HepG2 (cell line): ENCODE results near the gene MCC. TPM values are rescaled to one million over a fixed set of nuclear protein-coding genes. Genes with fewer than 3 reads are reported as not detected.
A peak's percentile ranks its signal among the peaks of the same experiment; 100 is the strongest.

Experiments
- ATAC-seq: fragments of 200-7000 bp; cut with Tn5 transposase; 3 replicates; pipeline ENCODE4 v1.9.1; 2020; ENCODE audit warnings: mild to moderate bottlenecking, moderate library complexity
- BruUV-seq: library from RNA; stranded (reverse); fragments of 400-500 nt; replicated peaks from 2 replicates; lab custom pipeline; 2021; lab: Mats Ljungman, UMichigan
- CTCF ChIA-PET: fragments of 300-600 bp; formaldehyde crosslinking; extraction: SDS; loops from one replicate; lab custom pipeline; 2021; ENCODE audit warnings: low total read pairs, inconsistent platforms, low intra/inter-chr PET ratio; lab: Yijun Ruan, JAX
- POLR2A ChIA-PET: fragments of 350-600 bp; sonication (Branson Sonifier 250); formaldehyde crosslinking; loops from one replicate; lab custom pipeline; 2020; ENCODE audit warnings: antibody characterized with exemption, inconsistent platforms; lab: Yijun Ruan, JAX
- DNase-seq: peaks from one replicate; pipeline ENCODE4 v3.0.0-alpha.2; 2015; ENCODE audit warnings: low spot score
- FAIRE-seq: peaks from 3 replicates; lab custom pipeline; 2011; peaks lifted over from hg19 to GRCh38; lab: Jason Lieb, UNC
- H2AFZ ChIP-seq: one replicate; pipeline ENCODE4 v1.6.1; 2011; ENCODE audit warnings: low read length, inconsistent platforms
- H3K27ac ChIP-seq: fragments of 300-600 bp; 3 replicates; pipeline ENCODE4 v1.8.0; 2011; ENCODE audit warnings: mixed run types, mild to moderate bottlenecking, mixed read lengths, low read length, inconsistent platforms; ENCODE audit not compliant: insufficient read depth; ENCODE audit errors: extremely low read length
- H3K27me3 ChIP-seq, 2 experiments: fragments of 200-600 bp in 1 of 2; 2 replicates in 1 of 2; 3 replicates in 1 of 2; pipeline versions ENCODE4 v1.6.0 to v1.8.0; 2011; ENCODE audit warnings: low read length in 2 of 2, mild to moderate bottlenecking in 2 of 2, moderate library complexity in 2 of 2, inconsistent platforms in 1 of 2; ENCODE audit not compliant: insufficient read depth in 2 of 2, control insufficient read depth in 1 of 2
- H3K36me3 ChIP-seq, 2 experiments: fragments of 200-600 bp in 1 of 2; replicated peaks in 1 of 2; 2 replicates in 1 of 2; 3 replicates in 1 of 2; pipeline versions ENCODE4 v1.5.1 to v1.8.0; 2011; ENCODE audit warnings: low read length in 2 of 2, inconsistent platforms in 1 of 2; ENCODE audit not compliant: insufficient read depth in 2 of 2, control insufficient read depth in 1 of 2
- H3K4me1 ChIP-seq: 2 replicates; pipeline ENCODE4 v1.5.1; 2012; ENCODE audit warnings: low read length, inconsistent platforms; ENCODE audit not compliant: insufficient read depth
- H3K4me2 ChIP-seq: 2 replicates; pipeline ENCODE4 v1.6.0; 2011; ENCODE audit warnings: low read depth, low read length, inconsistent platforms
- H3K4me3 ChIP-seq, 3 experiments: fragments of 200-600 bp in 1 of 3; sonication (generic), shearing (Covaris generic) in 1 of 3; replicated peaks in 1 of 3; 2 replicates each; pipeline ENCODE4 v1.5.1; 2011 to 2016; ENCODE audit warnings: low read length in 3 of 3, inconsistent platforms in 2 of 3, low read depth in 2 of 3, mild to moderate bottlenecking in 2 of 3, control low read depth in 1 of 3, mixed read lengths in 1 of 3; ENCODE audit not compliant: insufficient read depth in 1 of 3
- H3K79me2 ChIP-seq: one replicate; pipeline ENCODE4 v1.6.1; 2011; ENCODE audit warnings: low read length, inconsistent platforms; ENCODE audit not compliant: insufficient read depth
- H3K9ac ChIP-seq: 2 replicates; pipeline ENCODE4 v1.6.0; 2011; ENCODE audit warnings: mild to moderate bottlenecking, low read depth, low read length, inconsistent platforms; ENCODE audit not compliant: insufficient read depth
- H3K9me3 ChIP-seq: 2 replicates; pipeline ENCODE4 v1.5.1; 2012; ENCODE audit warnings: mild to moderate bottlenecking, low read length
- H4K20me1 ChIP-seq: 2 replicates; pipeline ENCODE4 v1.6.0; 2011; ENCODE audit warnings: inconsistent platforms, mild to moderate bottlenecking, low read length, moderate library complexity; ENCODE audit not compliant: insufficient read depth
- ATF7 ChIP-seq, 2 experiments: fragments of 450-650 bp in 1 of 2; sonication (generic) in 1 of 2; formaldehyde crosslinking in 1 of 2; IDR thresholded peaks; 2 replicates each; pipeline versions ENCODE4 v1.4.0 to v1.6.1; 2016 to 2020; ENCODE audit warnings: antibody characterized with exemption in 1 of 2, mild to moderate bottlenecking in 1 of 2, missing genetic modification reagents in 1 of 2
- BCL6 ChIP-seq: IDR thresholded peaks from 2 replicates; pipeline ENCODE4 v1.6.1; 2016; ENCODE audit warnings: missing genetic modification reagents, missing compliant biosample characterization
- FOXP1 ChIP-seq, 2 experiments: fragments of 450-650 bp in 1 of 2; IDR thresholded peaks; 2 replicates each; pipeline ENCODE4 v1.6.1; 2017 to 2018; ENCODE audit warnings: antibody characterized with exemption in 1 of 2
- KAT8 ChIP-seq: IDR thresholded peaks from 2 replicates; pipeline ENCODE4 v1.6.1; 2016; ENCODE audit warnings: missing genetic modification reagents, missing compliant biosample characterization
- KDM3A ChIP-seq: IDR thresholded peaks from 2 replicates; pipeline ENCODE4 v1.6.1; 2018; ENCODE audit warnings: low read depth, missing compliant biosample characterization
- MIER3 ChIP-seq: IDR thresholded peaks from 2 replicates; pipeline ENCODE4 v1.6.1; 2016; ENCODE audit warnings: missing compliant biosample characterization, borderline replicate concordance
- NCOA2 ChIP-seq: sonication (generic); formaldehyde crosslinking; IDR thresholded peaks from 2 replicates; pipeline ENCODE4 v1.8.0; 2022; ENCODE audit warnings: inconsistent platforms
- RARA ChIP-seq: IDR thresholded peaks from 2 replicates; pipeline ENCODE4 v1.6.1; 2016; ENCODE audit warnings: missing genetic modification reagents, missing compliant biosample characterization
- STAT5B ChIP-seq: sonication (generic); formaldehyde crosslinking; IDR thresholded peaks from 2 replicates; pipeline ENCODE4 v1.4.0; 2020; ENCODE audit warnings: missing genetic modification reagents
- WIZ ChIP-seq: sonication (generic); formaldehyde crosslinking; IDR thresholded peaks from 2 replicates; pipeline ENCODE4 v1.5.1; 2020; ENCODE audit warnings: mild to moderate bottlenecking, missing genetic modification reagents
- ZBTB1 ChIP-seq: sonication (generic); formaldehyde crosslinking; IDR thresholded peaks from 2 replicates; pipeline ENCODE4 v1.4.0; 2020; ENCODE audit warnings: missing genetic modification reagents, borderline replicate concordance
- ZBTB3 ChIP-seq: sonication (generic); formaldehyde crosslinking; IDR thresholded peaks from 2 replicates; pipeline ENCODE4 v1.4.0; 2020; ENCODE audit warnings: low read depth, mild to moderate bottlenecking, moderate library complexity, missing genetic modification reagents, borderline replicate concordance
- ZNF225 ChIP-seq: sonication (generic); formaldehyde crosslinking; IDR thresholded peaks from 2 replicates; pipeline ENCODE4 v1.4.0; 2020; ENCODE audit warnings: mild to moderate bottlenecking, missing genetic modification reagents
- ZNF281 ChIP-seq: sonication (generic); formaldehyde crosslinking; IDR thresholded peaks from 2 replicates; pipeline ENCODE4 v1.4.0; 2020; ENCODE audit warnings: missing genetic modification reagents, borderline replicate concordance
- ZNF720 ChIP-seq: sonication (generic); formaldehyde crosslinking; IDR thresholded peaks from 2 replicates; pipeline ENCODE4 v1.4.0; 2020; ENCODE audit warnings: missing genetic modification reagents
- ZUFSP ChIP-seq: sonication (generic); formaldehyde crosslinking; IDR thresholded peaks from 2 replicates; pipeline ENCODE4 v1.9.0; 2021; ENCODE audit warnings: missing genetic modification reagents, mild to moderate bottlenecking, borderline replicate concordance
- WGBS: methylation state at CpG from one replicate; pipeline ENCODE4 v1.1.6; 2017; ENCODE audit warnings: low lambda C conversion rate; 5-methylcytosine and 5-hydroxymethylcytosine counted together
- in situ Hi-C: cut with HindIII; loops from 2 replicates; pipeline ENCODE4 v1.10.0; 2017; ENCODE audit warnings: low pct_unique_long_range_greater_than_20kb; ENCODE audit not compliant: extremely low pct_ligation_motif_present
- intact Hi-C: fragments of 100-400 bp; cut with micrococcal nuclease; formaldehyde crosslinking; loops from one replicate; pipeline ENCODE4 v1.10.0; 2022; ENCODE audit not compliant: unreplicated experiment
- polyA plus RNA-seq, 8 experiments: library from polyadenylated mRNA; depleted of rRNA in 3 of 8; stranded (reverse) in 7 of 8; unstranded in 1 of 8; fragments of >200 nt; fragmentation: Illumina TruSeq in 4 of 8; extraction: Trizol in 4 of 8; gene quantifications; 2 replicates each; pipeline versions ENCODE4 v1.2.1 to v1.2.3, GENCODE V29; 2011 to 2016; ENCODE audit warnings: low read depth in 4 of 8, missing spikeins in 1 of 8, mixed read lengths in 1 of 8; ENCODE audit not compliant: insufficient read depth in 1 of 8
- total RNA-seq, 5 experiments: library from RNA; depleted of rRNA; stranded (reverse); fragments of >200 nt; fragmentation: Illumina TruSeq; extraction: Trizol; gene quantifications; 2 replicates each; pipeline ENCODE4 v1.2.3, GENCODE V29; 2016; ENCODE audit warnings: low read depth in 1 of 5

Gene MCC
- total and polyA plus RNA-seq, 2 of the 13 experiments (the other 11 are each of a cell fraction or from before 2014, with no cell fraction given), result 0.55 to 2.4 TPM

GRCh38 chr5:113213551-113214425 lies 274.5 kb downstream of the MCC start (continued):
- TF ChIP-seq ZBTB1 (CRISPR knock-in tag) (no peak), NCOA2 (CRISPR knock-in tag) (no peak), ZBTB3 (CRISPR knock-in tag) (no peak)

GRCh38 chr5:113212244-113212920 lies 275.9 kb downstream of the MCC start:
- H3K36me3 ChIP-seq, result no peaks in the 10 kb centered on the region
- no peak overlapping the region for H2AFZ ChIP-seq
- no peak for DNase-seq
- no peak for ATAC-seq
- no peaks in the 10 kb centered on the region for H4K20me1 ChIP-seq
- no peaks in the 10 kb centered on the region for H3K4me1 ChIP-seq
- no peak overlapping the region for H3K27ac ChIP-seq
- H3K4me2 ChIP-seq, result no peak overlapping the region
- BruUV-seq, result no TSS peak
- no peak overlapping the region for H3K9ac ChIP-seq
- no peak for TF ChIP-seq ZNF225
- no peak for TF ChIP-seq WIZ (CRISPR knock-in tag)
- TF ChIP-seq FOXP1 (IDR thresholded peaks at IDR 0.05), result no peak
- no peak for TF ChIP-seq FOXP1 (CRISPR knock-in tag; IDR thresholded peaks at IDR 0.05)
- TF ChIP-seq ATF7 (IDR thresholded peaks at IDR 0.05), result no peak
- TF ChIP-seq ATF7 (CRISPR knock-in tag; IDR thresholded peaks at IDR 0.05), result no peak
- TF ChIP-seq MIER3 (CRISPR knock-in tag), result no peak
- 0 out of 2 replicates have a peak, but pooled peaks have one; percentile 10 for TF ChIP-seq RARA (CRISPR knock-in tag)
- peak; percentile 79 for TF ChIP-seq BCL6 (CRISPR knock-in tag)
- no peak for TF ChIP-seq STAT5B (CRISPR knock-in tag)
- no peak for TF ChIP-seq ZNF281 (CRISPR knock-in tag)
- TF ChIP-seq KDM3A (CRISPR knock-in tag), result no peak
- no peak for TF ChIP-seq ZNF720 (CRISPR knock-in tag)
- TF ChIP-seq ZUFSP (CRISPR knock-in tag), result no peak
- no peak for TF ChIP-seq KAT8
- FAIRE-seq, result no peak
- POLR2A ChIA-PET, result no interaction called here
- H3K27me3 ChIP-seq, result peaks cover 1 to 3% of the 10 kb centered on the region in 2 experiments; a peak in 1 of 5 replicates
- no peaks in the 10 kb centered on the region for H3K79me2 ChIP-seq
- 1% methylated on average over 5 of the region's 5 CpGs for WGBS
- CTCF ChIA-PET, result no interaction called here
- H3K9me3 ChIP-seq, result no peaks in the 10 kb centered on the region
- intact Hi-C loops, result no loop called here
- in situ Hi-C loops, result no loop called here
- no peak overlapping the region for H3K4me3 ChIP-seq
